Brain microvascular endothelial cell (primary cell): Measurements from ENCODE around the gene RALGAPB.

ENCODE experiments used
- DNase-seq: peaks from one replicate; pipeline ENCODE4 v3.0.0-alpha.2; 2020
- H3K27ac ChIP-seq: fragments of 250-450 bp; sonication (Bioruptor Pico); 2 replicates; pipeline ENCODE4 v1.5.1; 2020; ENCODE audit warnings: mild to moderate bottlenecking, moderate library complexity
- H3K27me3 ChIP-seq: fragments of 250-450 bp; sonication (Bioruptor Pico); replicated peaks from 2 replicates; pipeline ENCODE4 v1.5.1; 2020; ENCODE audit warnings: mild to moderate bottlenecking
- H3K36me3 ChIP-seq: fragments of 250-450 bp; sonication (Bioruptor Pico); replicated peaks from 2 replicates; pipeline ENCODE4 v1.5.1; 2020; ENCODE audit warnings: mild to moderate bottlenecking
- H3K4me3 ChIP-seq: 2 replicates; pipeline ENCODE4 v1.5.1; 2011; ENCODE audit warnings: low read depth, mild to moderate bottlenecking, control low read depth, low read length, moderate library complexity
- CTCF ChIP-seq: IDR thresholded peaks from 2 replicates; pipeline ENCODE4 v1.5.1; 2011; ENCODE audit warnings: low read depth, mild to moderate bottlenecking, moderate library complexity, low read length, control low read depth, inconsistent platforms; ENCODE audit errors: missing control alignments
- in situ Hi-C: cut with HindIII; loops from 2 replicates; pipeline ENCODE4 v1.10.0; 2017; ENCODE audit warnings: low sequenced_read_pairs, low pct_ligation_motif_present

RALGAPB gene

GRCh38 chr20:38449046-38449445 is 23.6 kb upstream of the RALGAPB start:
- TF ChIP-seq CTCF = no peak
- H3K27ac ChIP-seq = no peak overlapping the region
- no peaks in the 10 kb centered on the region for H3K36me3 ChIP-seq
- in situ Hi-C loops = no loop called here
- no peaks in the 10 kb centered on the region for H3K27me3 ChIP-seq
- no peak overlapping the region for H3K4me3 ChIP-seq
- DNase-seq = no peak

- no peak for TF ChIP-seq CTCF
- in situ Hi-C loops = no loop called here
- Histone ChIP-seq H3K36me3 (no peaks in the 10 kb centered on the region), H3K4me3 (no peak overlapping the region), H3K27ac (peak overlapping the region; percentile 68), H3K27me3 (no peaks in the 10 kb centered on the region)
- peak; percentile 88 for DNase-seq
Observed at GRCh38 chr20:38450412-38450975, 22.1 kb upstream of the RALGAPB start.

GRCh38 chr20:38452880-38453624 is 19.6 kb upstream of the RALGAPB start:
- peak; percentile 76 for DNase-seq
- in situ Hi-C loops = no loop called here
- no peaks in the 10 kb centered on the region for H3K27me3 ChIP-seq
- TF ChIP-seq CTCF = no peak
- H3K4me3 ChIP-seq = no peak overlapping the region
- peak overlapping the region; percentile 71 for H3K27ac ChIP-seq
- H3K36me3 ChIP-seq = no peaks in the 10 kb centered on the region

GRCh38 chr20:38453941-38454340 is 18.7 kb upstream of the RALGAPB start:
- no peak for DNase-seq
- H3K27ac ChIP-seq = no peak overlapping the region
- in situ Hi-C loops = no loop called here
- no peak for TF ChIP-seq CTCF
- no peaks in the 10 kb centered on the region for H3K36me3 ChIP-seq
- no peaks in the 10 kb centered on the region for H3K27me3 ChIP-seq
- H3K4me3 ChIP-seq = no peak overlapping the region

- no peak overlapping the region for H3K4me3 ChIP-seq
- in situ Hi-C loops = no loop called here
- H3K36me3 ChIP-seq = no peaks in the 10 kb centered on the region
- no peak for TF ChIP-seq CTCF
- no peaks in the 10 kb centered on the region for H3K27me3 ChIP-seq
- no peak for DNase-seq
- H3K27ac ChIP-seq = no peak overlapping the region
Observed at GRCh38 chr20:38454556-38455473, 17.8 kb upstream of the RALGAPB start.
